ENCODE data around the gene ASB11.

DNA sequence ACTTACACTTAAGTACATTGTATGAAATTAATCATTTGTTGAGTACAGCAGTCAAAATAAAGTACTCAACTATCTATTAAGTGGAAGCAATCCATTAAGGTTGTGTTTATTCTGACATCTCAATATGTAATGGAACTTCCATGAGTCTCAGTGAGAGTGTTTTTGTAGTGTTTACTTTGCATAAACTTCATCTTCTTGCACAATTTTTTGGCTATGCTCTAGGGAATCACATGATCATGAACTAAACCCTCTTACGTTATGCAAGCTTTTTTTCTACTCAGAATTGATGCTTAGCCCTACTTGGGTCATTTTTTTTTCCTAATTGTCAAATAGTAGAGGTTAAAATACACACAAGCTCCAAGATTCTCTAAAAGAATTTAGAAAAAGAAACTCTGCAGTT, 41.0 kb upstream of the ASB11 start:
- no peak for TF ChIP-seq POLR2AphosphoS5 (IDR thresholded peaks at IDR 0.05; ENCODE audit: low read depth, low read length)
- no peak for TF ChIP-seq TAF1 (IDR thresholded peaks at IDR 0.05; ENCODE audit: low read depth, low read length)
- no peak for TF ChIP-seq POLR2A (IDR thresholded peaks at IDR 0.05; ENCODE audit: low read depth, low read length)
- TF ChIP-seq SPI1 (IDR thresholded peaks at IDR 0.05; ENCODE audit: low read depth, low read length), result no peak
- TF ChIP-seq POU2F2 (IDR thresholded peaks at IDR 0.05; ENCODE audit: low read depth, low read length), result no peak
